Measurements from ENCODE around the gene BATF.

BATF gene

DNA sequence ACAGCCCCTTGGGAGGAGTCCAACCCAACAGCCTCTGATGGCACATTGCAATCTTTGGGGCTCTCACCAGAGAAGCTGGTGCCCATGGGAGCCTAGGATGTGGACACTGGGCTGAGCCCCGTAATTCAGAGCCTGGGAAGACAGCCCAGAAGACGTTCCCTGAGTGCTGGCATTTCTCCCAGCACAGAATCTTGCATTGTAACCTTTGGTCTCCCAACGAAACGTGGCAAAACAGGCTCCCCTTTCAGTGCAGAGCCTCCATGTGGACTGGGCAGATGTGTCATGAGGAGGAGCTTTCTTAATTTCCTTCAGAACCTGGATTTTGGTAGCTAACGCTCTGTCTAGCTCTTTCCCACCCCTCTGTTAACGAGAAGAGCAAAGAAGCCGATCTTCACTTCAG is 26.3 kb downstream of the BATF start:
- H3K27ac ChIP-seq: no peak overlapping the region
- no peak overlapping the region for H3K4me3 ChIP-seq (ENCODE audit: low read depth in 1 of 2, low read length in 1 of 2)
- H3K36me3 ChIP-seq: peaks cover 25% of the 10 kb centered on the region
- peaks cover 2 to 4% of the 10 kb centered on the region in 2 experiments for H3K4me1 ChIP-seq (ENCODE audit: control insufficient read depth in 1 of 2, insufficient read depth in 1 of 2, low read depth in 1 of 2, low read length in 1 of 2)
- TF ChIP-seq, protein P1, sequence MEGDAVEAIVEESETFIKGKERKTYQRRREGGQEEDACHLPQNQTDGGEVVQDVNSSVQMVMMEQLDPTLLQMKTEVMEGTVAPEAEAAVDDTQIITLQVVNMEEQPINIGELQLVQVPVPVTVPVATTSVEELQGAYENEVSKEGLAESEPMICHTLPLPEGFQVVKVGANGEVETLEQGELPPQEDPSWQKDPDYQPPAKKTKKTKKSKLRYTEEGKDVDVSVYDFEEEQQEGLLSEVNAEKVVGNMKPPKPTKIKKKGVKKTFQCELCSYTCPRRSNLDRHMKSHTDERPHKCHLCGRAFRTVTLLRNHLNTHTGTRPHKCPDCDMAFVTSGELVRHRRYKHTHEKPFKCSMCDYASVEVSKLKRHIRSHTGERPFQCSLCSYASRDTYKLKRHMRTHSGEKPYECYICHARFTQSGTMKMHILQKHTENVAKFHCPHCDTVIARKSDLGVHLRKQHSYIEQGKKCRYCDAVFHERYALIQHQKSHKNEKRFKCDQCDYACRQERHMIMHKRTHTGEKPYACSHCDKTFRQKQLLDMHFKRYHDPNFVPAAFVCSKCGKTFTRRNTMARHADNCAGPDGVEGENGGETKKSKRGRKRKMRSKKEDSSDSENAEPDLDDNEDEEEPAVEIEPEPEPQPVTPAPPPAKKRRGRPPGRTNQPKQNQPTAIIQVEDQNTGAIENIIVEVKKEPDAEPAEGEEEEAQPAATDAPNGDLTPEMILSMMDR (IDR thresholded peaks at IDR 0.05): no peak
- no peaks in the 10 kb centered on the region for H3K27me3 ChIP-seq
- no peaks in the 10 kb centered on the region for H3K9me3 ChIP-seq

GRCh38 chr14:75549169-75549568 is 26.9 kb downstream of the BATF start:
- Histone ChIP-seq H3K27ac (no peak overlapping the region), H3K9me3 (no peaks in the 10 kb centered on the region), H3K27me3 (no peaks in the 10 kb centered on the region), H3K36me3 (peaks cover 25% of the 10 kb centered on the region), H3K4me3 (ENCODE audit: low read depth in 1 of 2, low read length in 1 of 2) (no peak overlapping the region), H3K4me1 (ENCODE audit: control insufficient read depth in 1 of 2, insufficient read depth in 1 of 2, low read depth in 1 of 2, low read length in 1 of 2) (no peaks in the 10 kb centered on the region)
- TF ChIP-seq, protein P1 (IDR thresholded peaks at IDR 0.05): no peak

DNA sequence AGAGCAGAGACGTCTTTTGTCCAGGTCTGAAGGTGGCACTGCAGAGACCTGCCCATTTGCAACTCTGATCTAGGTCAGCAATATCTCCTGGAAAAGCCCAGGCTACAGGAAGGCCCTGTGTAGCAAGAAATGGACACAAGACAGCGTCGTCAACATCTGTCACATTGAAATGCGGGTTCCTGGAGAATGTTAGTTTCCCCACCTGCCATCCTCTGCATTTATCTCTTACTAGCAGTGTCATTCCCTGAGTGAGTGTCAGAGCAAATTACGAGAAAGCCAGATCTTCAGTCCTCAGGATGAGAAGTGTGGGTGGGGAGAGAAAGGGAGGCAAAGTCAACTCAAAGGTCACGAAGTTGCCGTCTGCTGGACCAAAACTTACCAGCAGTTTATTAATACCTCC is 28.8 kb downstream of the BATF start:
- Histone ChIP-seq H3K4me3 (ENCODE audit: low read depth in 1 of 2, low read length in 1 of 2) (no peak overlapping the region), H3K27ac (no peak overlapping the region)
- TF ChIP-seq, protein P1 (IDR thresholded peaks at IDR 0.05): no peak

DNA sequence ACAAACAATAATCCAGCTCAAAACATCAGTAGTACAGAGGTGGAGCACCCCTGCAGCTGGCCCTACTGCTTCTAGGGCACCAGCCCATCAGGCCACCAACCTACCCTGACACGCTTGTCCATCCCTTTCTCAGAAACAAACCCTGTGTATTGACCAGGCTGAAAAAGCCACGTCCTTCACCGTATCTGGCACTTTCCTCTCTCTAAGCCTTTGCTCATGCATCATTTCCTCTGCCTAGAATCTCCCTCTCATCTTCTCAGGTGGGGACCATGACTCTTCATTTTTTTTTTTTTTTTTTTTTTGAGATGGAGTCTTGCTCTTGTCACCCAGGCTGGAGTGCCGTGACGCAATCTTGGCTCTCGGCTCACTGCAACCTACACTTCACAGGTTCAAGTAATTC is 30.9 kb downstream of the BATF start:
- H3K27ac ChIP-seq: no peak overlapping the region
- no peaks in the 10 kb centered on the region for H3K27me3 ChIP-seq
- TF ChIP-seq, protein P1 (IDR thresholded peaks at IDR 0.05): no peak
- H3K9me3 ChIP-seq: no peaks in the 10 kb centered on the region
- no peaks in the 10 kb centered on the region for H3K4me1 ChIP-seq (ENCODE audit: control insufficient read depth in 1 of 2, insufficient read depth in 1 of 2, low read depth in 1 of 2, low read length in 1 of 2)
- peaks cover 2% of the 10 kb centered on the region for H3K36me3 ChIP-seq
- no peak overlapping the region for H3K4me3 ChIP-seq (ENCODE audit: low read depth in 1 of 2, low read length in 1 of 2)

More for the DNA sequence above, 28.8 kb downstream of the BATF start:
- H3K36me3 ChIP-seq: peaks cover 23% of the 10 kb centered on the region
- no peaks in the 10 kb centered on the region for H3K27me3 ChIP-seq
- H3K4me1 ChIP-seq (ENCODE audit: control insufficient read depth in 1 of 2, insufficient read depth in 1 of 2, low read depth in 1 of 2, low read length in 1 of 2): no peaks in the 10 kb centered on the region
- H3K9me3 ChIP-seq: no peaks in the 10 kb centered on the region

DNA sequence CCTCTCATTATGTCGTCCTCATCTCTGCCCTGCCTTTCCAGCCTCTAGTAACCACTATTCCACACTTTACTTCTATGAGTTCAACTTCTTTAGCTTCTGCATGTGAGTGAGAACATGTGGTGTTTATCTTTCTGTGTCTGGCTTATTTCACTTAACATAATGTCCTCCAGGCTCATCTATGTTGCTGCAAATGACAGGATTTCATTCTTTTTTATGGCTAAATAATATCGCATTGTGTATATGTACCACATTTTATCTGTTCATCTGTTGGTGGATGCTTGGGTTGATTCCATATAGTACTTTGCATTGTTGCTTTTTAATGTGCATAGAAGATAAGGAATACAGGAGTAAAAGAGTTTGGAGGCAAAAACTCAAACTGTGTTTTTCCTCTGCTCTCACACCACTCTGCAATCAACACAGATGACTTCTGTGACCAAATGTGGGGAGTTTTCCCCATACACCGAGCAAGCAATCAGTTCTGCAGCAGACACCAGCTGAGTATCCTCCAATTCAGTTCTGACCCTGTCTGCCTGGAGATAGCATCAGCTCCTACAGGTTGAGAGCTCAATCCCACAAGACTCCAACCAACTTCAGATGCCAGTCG is 31.6 kb downstream of the BATF start:
- Histone ChIP-seq H3K4me3 (ENCODE audit: low read depth in 1 of 2, low read length in 1 of 2) (no peak overlapping the region), H3K27ac (no peak overlapping the region), H3K27me3 (no peaks in the 10 kb centered on the region), H3K9me3 (no peaks in the 10 kb centered on the region), H3K4me1 (ENCODE audit: control insufficient read depth in 1 of 2, insufficient read depth in 1 of 2, low read depth in 1 of 2, low read length in 1 of 2) (no peaks in the 10 kb centered on the region), H3K36me3 (no peaks in the 10 kb centered on the region)
- TF ChIP-seq, protein P1 (IDR thresholded peaks at IDR 0.05): no peak
